CD4-positive, alpha-beta T cell treated with Interleukin-15 for 1 hour (primary cell): ENCODE data around the gene DISC1.
"Not testable (repeated sequence)": the region's sequence is repeated elsewhere in the genome, so short reads cannot be mapped to it uniquely, and the experiment has no call there.

Experiments
- DNase-seq: peaks from one replicate; pipeline ENCODE4 v3.0.0-alpha.2; 2020

The DISC1 gene

GRCh38 chr1:231705806-231706760 lies 79.5 kb downstream of the DISC1 start:
- DNase-seq, result no peak

DNA sequence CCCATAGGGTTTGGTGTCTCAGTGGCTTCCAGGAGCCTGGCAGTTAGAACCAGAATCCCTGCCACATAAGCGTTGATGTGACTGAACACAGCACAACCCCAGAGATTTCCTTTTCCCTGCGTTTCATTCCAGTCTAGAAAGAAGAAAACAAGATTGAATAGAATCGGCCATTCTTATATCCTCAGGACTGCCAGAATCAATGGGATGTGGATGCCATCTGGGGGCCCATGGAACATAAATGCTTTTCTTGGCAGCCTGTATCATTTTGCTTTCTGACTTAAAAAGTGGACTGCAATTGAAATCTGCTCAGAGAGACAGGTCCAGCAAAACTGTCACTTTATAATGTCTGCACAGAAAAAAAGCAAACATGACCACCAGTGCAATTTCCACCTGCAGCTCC lies 80.3 kb downstream of the DISC1 start:
- DNase-seq, result no peak

DNA sequence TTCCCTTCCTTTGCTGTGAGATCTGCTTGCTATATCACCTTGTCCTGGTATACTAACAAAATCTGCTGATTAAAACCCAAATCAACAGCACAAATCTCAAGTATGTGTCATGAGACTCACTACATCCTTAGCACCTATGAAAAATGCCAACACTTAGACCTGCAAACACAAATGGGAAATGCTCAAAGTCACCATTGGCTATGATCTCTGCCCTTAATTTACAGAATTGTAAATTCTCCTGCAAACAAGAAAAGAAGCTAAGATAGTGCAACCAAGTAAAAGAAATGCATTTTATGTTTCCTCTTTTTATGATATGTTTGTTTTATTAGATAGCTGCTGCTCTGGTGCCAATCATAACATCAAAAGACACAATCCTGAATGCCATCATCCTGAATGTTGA lies 80.8 kb downstream of the DISC1 start:
- no peak for DNase-seq

DNA sequence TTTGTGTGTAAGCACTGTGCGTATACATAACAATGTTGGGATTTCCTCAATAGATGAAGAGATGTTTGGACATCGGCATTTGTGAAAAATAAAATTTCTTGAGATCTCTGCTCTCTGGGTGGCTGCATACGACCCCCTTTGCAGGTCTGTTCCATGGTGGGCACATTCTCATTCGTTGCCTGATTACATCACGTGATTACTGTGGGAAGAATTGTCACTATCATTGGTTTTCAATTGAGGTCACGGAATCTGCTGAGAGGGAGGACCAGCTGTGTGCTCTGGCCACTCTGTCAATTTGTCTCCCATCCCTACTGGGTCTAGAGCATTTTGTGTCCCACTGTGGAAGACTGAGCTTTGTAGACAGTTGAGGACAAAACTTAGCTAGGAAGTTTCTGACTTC lies 81.8 kb downstream of the DISC1 start:
- no peak for DNase-seq

- DNase-seq, result no peak
These were observed 87.8 kb downstream of the DISC1 start for GRCh38 chr1:231714440-231714839.

- DNase-seq, result no peak
These were observed 89.5 kb downstream of the DISC1 start for GRCh38 chr1:231715816-231716722.

DNA sequence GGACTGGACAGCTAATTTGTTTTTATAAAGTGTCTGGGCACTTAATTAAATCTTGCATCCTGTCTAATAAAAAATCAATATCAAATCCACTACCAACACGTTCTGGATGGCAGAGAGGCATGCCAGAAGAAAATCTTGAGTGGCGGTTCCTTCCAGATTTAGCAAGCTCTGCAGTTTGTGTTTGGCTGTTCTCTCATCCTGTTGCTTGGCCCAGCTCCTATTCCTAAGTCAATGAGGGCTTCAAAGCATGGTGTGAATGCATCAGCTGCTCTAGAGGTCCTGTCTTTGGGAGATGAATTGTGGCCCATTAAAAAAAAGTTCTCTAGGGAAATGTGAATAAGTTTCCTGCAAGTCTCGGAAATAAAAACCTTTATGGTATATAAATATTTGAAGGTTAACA lies 90.3 kb downstream of the DISC1 start:
- DNase-seq, result no peak

DNA sequence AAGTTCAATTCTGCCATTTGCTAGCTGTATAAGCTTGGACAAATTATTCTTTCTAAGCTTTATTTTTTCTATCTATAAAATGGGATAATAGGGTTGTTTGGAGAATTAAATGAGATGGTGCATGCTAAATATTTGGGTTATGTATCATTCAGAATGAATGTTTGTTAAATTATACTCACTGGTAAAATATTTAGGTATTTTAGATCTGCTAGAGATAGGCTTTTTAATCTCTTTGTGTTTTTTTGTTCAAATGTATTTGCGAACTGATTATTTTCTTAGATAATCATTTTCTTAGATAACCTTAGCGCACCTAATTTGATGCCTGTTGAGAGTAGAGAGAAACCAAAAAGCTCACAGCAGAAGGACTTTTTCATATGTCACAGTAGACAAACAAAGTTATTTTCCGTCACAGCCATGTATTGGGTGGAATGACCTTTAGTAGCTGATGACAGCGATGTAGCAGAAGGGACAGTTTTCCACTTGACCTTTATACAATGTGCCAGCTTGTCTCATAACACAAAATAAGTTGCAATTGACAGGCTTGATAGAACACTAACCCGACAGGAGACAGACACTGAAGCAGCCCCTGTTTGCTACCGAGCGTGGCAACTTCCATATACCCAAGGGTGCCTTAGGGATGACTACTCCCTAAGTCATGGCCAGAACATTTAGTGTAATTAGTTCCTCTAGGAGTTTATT lies 93.0 kb downstream of the DISC1 start:
- no peak for DNase-seq

- DNase-seq, result no peak
These were observed 94.2 kb downstream of the DISC1 start for GRCh38 chr1:231720652-231721325.

DNA sequence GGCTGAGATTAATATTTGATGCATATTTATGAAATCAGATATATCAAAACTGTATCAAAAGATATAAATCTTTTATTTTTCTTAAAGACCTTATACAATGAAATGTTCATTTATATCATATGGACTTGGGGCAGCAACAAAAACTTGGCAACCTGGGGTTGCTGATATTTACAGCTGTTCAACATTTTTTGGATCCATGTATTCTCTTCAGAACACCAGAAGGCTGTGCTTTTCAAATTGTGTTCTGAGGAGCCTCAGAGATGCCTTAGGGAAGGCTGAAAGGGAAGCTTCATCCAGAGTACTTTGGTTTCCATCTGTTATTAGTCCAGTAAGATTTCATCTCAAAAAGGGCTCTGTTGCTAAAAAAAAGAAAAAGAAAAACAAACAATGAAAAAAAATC lies 94.8 kb downstream of the DISC1 start:
- no peak for DNase-seq

- no peak for DNase-seq
These were observed 95.8 kb downstream of the DISC1 start for GRCh38 chr1:231722356-231722755.

DNA sequence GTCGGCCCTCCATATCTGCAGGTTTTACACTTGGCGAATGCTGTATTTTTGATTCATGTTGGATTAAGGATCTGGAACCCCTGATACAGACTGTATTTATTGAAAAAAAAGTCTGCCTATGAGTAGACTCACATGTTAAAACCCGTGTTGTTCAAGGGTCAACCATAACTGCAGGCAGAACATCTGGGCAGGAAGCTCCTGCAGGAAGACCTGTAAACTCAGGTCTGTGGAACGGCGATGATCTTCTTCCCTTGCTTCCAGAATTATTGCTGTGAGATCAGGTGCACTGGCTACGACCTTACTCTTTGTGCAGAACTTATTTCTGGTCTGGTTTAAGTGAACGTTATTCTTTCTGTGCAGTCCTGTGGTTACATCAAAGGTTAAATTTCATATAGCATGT lies 96.6 kb downstream of the DISC1 start:
- DNase-seq, result no peak

DNA sequence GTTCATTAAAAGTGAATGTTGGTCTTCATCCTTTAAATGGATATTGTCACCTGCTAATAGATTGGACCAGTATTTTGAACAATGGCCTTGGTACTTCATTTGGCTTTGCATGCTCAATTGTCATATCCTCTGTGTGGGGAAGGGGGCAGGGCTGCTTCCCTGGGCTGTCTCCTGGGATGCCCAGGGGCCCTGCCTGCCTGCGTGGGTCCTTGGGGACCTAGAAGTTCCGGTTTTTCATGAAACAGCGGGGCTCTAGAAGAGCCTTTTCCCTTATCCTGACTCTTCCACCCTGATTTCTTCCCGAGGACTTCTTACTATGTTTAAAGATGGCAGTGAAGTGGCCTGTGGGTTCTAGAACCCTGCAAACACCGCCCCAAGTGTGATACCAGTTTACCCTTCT lies 97.5 kb downstream of the DISC1 start:
- DNase-seq, result no peak

DNA sequence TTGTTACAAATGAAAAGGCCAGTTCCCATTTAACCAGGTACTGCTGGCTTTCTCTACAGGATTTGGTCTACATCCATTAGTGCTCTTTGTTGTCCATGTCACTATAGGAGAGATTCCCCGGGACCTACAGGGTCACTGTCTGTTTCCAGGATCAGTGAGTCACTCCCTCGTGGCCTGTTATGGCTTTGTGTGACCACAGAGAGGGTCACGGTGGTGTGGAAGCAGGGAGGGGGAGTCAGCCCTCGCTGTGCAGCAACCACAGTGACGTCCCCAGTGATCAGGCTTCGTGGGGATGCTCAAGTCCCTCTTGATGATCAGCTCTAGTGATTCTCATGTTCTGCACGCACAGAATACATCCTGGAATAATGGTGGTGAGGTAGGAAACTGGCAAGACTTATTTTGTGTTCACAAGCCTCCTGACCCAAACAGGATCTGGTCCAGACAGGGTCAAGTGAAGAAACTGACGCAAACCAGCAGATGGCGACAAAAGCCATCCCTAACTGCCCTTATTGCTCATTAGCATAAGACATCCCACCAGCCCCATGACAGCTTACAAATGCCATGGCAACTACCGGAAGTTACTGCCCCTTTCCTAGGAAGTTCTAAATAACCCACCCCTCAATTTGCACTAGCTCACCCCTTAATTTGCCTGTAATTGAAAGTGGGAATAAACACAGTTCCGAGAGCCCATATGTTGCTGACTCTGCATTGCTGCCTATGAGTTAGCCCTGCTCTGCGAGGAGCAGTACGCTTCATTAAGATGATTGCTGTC lies 98.5 kb downstream of the DISC1 start:
- DNase-seq, result peak; percentile 18

- DNase-seq, result no peak
These were observed 100.6 kb downstream of the DISC1 start for GRCh38 chr1:231727171-231727570.

GRCh38 chr1:231728987-231729386 lies 102.4 kb downstream of the DISC1 start:
- not testable (repeated sequence) for DNase-seq

GRCh38 chr1:231729544-231729943 lies 103.0 kb downstream of the DISC1 start:
- no peak for DNase-seq

DNA sequence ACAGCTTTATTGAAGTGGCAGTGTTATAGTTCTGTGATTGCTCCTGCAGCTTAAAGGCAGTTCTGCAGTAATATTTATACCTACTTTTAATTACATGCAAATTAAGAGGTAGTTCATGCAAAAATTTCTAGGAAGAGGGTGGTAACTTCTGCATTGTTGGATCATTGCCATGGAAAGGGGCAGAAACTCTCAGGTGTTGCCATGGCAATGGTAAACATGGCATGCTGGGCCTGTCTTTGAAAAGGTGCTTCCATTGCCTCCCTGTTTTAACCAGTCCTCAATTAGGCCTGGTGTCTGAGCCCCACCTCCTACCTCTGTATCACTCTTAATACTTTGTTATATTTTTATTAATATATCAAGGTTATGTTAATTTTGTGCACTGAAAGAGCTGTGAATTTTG lies 104.7 kb downstream of the DISC1 start:
- no peak for DNase-seq

GRCh38 chr1:231733063-231733462 lies 106.5 kb downstream of the DISC1 start:
- DNase-seq, result no peak

GRCh38 chr1:231733672-231734071 lies 107.1 kb downstream of the DISC1 start:
- DNase-seq, result no peak

DNA sequence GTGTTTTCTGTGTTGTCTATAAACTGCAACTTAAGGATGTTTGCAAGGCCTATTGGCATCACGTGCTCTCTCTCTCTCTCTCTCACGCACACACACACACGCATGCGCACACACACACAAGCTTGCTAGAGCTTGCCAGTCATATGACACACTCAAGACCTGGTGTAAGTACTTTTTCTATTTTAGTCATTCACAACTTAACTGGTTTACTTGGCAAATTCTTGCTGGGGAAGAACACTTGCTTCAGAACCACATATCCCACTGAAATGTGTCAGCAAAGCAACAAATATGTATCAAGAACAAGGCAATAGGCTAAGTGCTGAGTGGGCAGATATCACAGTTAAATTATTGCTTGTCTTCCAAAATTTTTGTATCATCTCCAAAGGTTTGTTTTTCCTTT lies 107.8 kb downstream of the DISC1 start:
- DNase-seq, result no peak

GRCh38 chr1:231735411-231735810 lies 108.8 kb downstream of the DISC1 start:
- no peak for DNase-seq
